ENCODE results near the gene GAGE1.
"Not testable (repeated sequence)": the region's sequence is repeated elsewhere in the genome, so short reads cannot be mapped to it uniquely, and the experiment has no call there.

GAGE1 gene

GRCh38 chrX:49598720-49599119 lies at the start of gene GAGE1:
GAGE1 (plus strand) TSS chrX:49599020; CDS start chrX:49600175, 1,155 bp downstream.
- DNase-seq (ENCODE audit: low read depth) = not testable (repeated sequence)

DNA sequence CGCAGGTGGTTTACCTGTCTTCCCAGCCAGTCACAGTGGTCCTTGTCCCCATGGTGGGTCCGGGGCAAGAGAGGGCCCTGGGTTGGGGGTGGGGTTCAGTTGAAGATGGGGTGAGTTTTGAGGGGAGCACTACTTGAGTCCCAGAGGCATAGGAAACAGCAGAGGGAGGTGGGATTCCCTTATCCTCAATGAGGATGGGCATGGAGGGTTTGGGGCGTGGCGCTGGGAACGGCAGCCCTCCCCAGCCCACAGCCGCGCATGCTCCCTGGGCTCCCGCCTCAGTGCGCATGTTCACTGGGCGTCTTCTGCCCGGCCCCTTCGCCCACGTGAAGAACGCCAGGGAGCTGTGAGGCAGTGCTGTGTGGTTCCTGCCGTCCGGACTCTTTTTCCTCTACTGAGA lies 47.8 kb upstream of the GAGE1 start, which contains the start of gene GAGE12E:
TSS of gene GAGE12E (plus strand) at position 301 of the 400 bp plus-strand sequence. CDS start 1,155 bp downstream, outside the sequence.
- not testable (repeated sequence) for DNase-seq (ENCODE audit: low read depth)

- not testable (repeated sequence) for DNase-seq (ENCODE audit: low read depth)
These were observed 38.3 kb upstream of the GAGE1 start, which contains the start of gene GAGE12F for GRCh38 chrX:49560542-49560941. GAGE12F (plus strand) TSS chrX:49560842; CDS start chrX:49561997, 1,155 bp downstream.

DNA sequence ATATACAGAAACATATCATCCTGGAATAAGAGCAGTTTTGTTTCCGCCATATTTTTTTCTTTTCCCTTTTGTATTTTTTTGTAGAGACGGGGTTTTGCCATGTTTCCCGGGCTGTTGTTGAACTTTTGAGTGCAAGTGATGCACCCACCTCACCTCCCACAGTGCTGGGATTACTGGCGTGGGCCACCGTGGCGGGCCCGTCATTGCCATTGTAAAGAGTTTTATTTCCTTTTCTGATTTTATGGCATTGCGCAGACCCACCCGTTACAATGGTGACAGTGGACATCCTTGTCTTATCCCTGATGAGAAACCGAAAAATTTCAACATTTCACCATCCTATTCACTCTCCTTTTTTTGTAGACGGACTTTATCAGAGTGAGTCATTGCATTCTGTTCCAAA lies 30.1 kb upstream of the GAGE1 start:
- DNase-seq (ENCODE audit: low read depth) = not testable (repeated sequence)

DNA sequence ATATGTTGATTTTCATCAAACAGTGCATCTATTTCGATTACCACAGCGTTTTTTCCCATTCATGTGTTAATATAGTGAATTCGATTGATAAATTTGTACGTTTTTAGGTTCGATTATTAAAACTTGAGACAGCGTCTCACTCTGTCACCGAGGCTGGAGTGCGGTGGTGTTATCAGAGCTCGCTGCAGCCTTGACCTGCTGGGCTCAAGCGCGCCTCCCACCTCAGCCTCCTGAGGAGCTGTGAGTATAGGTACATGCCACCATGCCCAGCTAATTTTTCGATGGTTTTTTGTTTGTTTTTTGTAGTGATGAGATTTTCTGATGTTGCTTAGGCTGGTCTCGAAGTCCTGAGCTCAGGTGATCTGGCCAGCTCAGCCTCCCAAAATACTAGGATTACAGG lies 29.7 kb upstream of the GAGE1 start:
- DNase-seq (ENCODE audit: low read depth) = not testable (repeated sequence)

- not testable (repeated sequence) for DNase-seq (ENCODE audit: low read depth)
These were observed 28.7 kb upstream of the GAGE1 start, which contains the start of gene GAGE12G for GRCh38 chrX:49570100-49570499. GAGE12G (plus strand) TSS chrX:49570400; CDS start chrX:49571555, 1,155 bp downstream.

DNA sequence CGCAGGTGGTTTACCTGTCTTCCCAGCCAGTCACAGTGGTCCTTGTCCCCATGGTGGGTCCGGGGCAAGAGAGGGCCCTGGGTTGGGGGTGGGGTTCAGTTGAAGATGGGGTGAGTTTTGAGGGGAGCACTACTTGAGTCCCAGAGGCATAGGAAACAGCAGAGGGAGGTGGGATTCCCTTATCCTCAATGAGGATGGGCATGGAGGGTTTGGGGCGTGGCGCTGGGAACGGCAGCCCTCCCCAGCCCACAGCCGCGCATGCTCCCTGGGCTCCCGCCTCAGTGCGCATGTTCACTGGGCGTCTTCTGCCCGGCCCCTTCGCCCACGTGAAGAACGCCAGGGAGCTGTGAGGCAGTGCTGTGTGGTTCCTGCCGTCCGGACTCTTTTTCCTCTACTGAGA lies 19.2 kb upstream of the GAGE1 start, which contains the start of gene GAGE12H:
TSS of gene GAGE12H (plus strand) at position 301 of the 400 bp plus-strand sequence. CDS start 1,155 bp downstream, outside the sequence.
- not testable (repeated sequence) for DNase-seq (ENCODE audit: low read depth)

DNA sequence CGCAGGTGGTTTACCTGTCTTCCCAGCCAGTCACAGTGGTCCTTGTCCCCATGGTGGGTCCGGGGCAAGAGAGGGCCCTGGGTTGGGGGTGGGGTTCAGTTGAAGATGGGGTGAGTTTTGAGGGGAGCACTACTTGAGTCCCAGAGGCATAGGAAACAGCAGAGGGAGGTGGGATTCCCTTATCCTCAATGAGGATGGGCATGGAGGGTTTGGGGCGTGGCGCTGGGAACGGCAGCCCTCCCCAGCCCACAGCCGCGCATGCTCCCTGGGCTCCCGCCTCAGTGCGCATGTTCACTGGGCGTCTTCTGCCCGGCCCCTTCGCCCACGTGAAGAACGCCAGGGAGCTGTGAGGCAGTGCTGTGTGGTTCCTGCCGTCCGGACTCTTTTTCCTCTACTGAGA lies 9.6 kb upstream of the GAGE1 start, which contains the start of gene GAGE2A:
TSS of gene GAGE2A (plus strand) at position 301 of the 400 bp plus-strand sequence. CDS start 1,155 bp downstream, outside the sequence.
- DNase-seq (ENCODE audit: low read depth) = not testable (repeated sequence)

DNA sequence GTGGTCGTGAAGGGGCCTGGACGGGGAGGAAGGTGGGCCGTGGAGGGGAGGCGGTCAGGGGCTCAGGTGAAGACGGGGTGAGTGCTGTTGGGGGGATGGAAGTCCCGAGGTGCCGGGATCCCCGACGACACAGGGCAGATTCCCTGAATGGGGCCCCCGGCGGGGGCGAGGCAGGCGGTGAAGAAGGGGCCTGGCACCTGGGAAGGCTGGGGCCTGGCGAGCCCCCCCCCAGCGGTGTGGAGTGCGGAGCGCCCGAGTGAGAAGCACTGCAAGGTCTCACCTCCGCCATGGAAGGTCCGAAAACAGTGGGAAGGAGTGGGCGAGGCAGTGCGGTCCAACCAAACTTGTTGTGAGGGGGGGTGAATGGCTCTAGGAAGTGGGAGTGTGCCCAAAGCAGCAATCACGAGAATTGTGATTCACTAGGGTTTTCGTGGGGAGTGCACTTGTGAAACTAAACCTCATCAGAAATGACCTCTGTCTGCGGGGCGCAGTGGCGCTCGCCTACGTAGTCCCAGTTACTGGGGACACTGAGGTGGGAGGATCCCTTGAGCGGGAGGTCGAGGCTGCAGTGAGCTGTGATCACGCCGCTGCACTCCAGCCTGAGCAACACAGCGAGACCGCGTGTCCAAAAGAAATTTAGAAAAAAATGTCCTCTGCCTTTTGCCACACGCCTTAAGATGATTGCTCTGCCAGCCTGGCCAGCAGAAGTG lies 8.9 kb upstream of the GAGE1 start:
- not testable (repeated sequence) for DNase-seq (ENCODE audit: low read depth)

DNA sequence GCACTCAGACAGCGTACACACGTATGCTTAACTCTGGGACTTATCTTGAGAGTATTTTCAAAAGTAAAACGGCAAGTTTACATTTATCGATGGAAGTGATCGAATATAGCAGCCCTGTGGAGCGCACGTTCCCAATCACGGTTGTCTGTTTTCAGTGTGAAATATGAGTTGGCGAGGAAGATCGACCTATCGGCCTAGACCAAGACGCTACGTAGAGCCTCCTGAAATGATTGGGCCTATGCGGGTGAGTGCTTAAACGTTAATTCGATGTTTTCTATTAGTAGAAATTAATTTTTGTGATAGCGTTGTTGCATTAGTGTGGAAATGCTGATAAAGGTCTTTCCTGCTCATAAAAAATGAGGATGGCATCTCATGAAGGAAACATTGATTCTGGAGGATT lies 8.3 kb upstream of the GAGE1 start:
- not testable (repeated sequence) for DNase-seq (ENCODE audit: low read depth)

DNA sequence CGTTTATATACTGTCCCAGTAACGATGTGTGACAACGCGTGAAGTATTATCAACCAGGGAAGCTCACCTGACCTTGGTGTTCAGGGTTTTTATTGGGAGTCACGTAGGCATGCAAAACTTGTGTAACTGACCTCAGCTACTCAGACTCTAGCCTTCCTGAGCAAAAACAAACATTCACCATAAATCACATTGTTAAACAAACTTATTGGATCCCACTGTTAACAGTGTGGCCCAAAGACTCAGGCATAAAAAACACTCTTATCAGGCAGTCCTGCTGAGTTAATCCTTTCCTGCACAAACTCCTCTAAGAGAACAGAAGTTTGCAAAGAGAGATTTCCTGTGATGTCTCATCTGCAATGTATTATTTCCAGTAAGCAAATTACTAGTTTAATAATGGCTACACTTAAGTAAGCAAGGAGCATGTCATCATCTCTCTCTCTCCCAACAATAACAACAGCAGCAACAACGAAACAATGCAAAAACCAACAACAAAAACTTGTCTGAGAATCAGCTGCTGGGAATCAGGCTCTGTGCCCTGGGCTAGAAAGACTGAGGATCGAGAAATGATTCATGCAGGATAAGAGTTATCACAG lies 12.0 kb downstream of the GAGE1 start:
- DNase-seq (ENCODE audit: low read depth) = no peak

DNA sequence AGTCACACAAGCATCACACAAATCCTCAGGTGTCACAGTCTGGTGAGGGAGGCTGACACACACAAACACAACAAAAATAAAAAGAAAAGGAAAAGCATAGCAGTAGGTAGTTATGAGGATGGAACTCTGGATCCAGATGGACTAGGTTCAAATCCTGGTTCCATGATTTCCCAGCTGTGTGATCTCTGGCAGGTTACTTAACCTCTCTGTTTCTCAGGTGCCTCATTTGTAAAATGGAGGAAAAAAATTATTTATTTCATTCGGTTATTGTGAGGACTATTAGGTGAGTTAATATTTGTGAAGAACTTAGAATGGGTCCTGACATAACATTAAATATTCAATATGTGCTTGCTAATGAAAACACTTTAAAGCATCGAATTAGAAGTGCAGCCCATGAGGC lies 19.8 kb downstream of the GAGE1 start:
- no peak for DNase-seq (ENCODE audit: low read depth)

DNA sequence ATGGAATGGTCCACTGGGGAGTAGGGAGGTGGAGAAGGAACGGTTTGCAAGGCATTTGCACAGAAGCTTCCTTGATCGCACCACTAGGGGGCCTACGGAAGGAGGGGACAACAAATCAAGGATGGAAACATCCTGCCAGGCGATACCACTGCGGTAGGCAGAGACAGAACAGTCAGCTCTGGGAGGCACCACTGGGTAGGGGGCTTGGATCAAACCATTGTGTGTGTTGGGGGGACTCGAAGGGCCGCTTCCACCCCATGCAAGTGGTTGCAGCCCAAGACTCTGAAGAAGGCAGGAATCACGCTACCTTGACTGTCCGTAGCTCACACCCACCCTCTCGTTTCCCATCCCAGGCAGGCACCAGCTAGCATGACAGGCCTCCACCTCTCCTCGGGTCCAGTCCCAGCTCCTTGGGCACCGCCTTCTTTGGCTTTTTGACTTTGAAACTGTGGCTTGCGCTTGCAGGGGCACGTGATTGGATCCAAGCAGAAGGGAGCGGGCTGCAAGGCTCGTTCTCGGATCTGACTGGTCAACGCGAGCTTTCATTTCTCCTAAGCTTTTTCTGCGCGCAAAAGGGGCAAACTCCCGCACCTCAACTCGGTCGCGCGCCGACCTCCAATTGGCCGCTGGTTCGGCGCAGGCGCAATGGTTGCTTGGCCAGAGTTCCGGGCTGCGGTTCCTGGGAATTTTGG lies 28.4 kb downstream of the GAGE1 start:
- DNase-seq (ENCODE audit: low read depth) = no peak

GRCh38 chrX:49644991-49645637 lies 46.3 kb downstream of the GAGE1 start:
- DNase-seq (ENCODE audit: low read depth) = no peak

GRCh38 chrX:49656533-49656932 lies 57.7 kb downstream of the GAGE1 start:
- no peak for DNase-seq (ENCODE audit: low read depth)
